ENCODE measurements around the gene CDKL1. TPM values are rescaled to one million over a fixed set of nuclear protein-coding genes. Genes with fewer than 3 reads are reported as not detected.

CDKL1 gene
- 1.4 and 7.3 TPM in 2 replicates for total RNA-seq

DNA sequence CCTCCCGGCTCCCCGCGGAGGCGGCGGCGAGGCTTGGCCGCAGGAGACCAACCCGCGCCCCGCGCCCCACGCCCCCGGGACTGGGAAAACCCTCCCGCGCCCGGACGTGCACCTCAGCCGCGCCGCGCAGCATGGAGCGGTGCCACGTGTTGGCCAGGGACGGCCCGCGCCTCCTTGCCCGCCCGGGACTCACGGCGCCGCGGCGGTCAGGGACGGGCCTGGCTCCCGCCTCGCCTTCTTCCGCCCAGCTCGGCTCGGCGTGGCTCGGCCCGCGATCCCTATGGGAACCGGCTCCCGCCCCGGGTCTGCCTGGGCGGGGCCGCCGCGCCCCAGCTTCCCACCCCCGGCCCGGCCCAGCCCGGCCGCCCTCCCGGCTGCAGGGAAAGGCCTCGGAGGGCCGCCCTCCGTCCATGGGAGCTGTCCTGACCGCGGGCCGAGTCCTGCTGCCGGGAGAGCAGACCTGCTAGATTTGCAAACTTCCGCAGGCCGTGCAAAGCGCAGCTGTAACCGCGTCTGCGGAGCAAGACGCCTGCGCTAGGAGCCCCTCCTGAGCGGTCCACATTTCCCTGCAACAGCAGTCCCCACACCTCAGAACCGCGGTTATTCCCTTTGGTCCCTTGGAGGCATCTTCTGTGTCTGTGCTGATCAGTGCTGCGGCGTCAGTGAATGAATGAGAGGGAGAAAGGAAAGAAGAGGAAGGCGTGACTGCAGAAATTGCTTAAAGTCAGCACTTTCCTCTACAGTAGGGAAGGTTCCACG lies at the start of gene CDKL1:
CDKL1 (minus strand) TSS at position 251 of the 759 bp plus-strand sequence. CDS start 1,013 bp downstream, outside the sequence.

DNA sequence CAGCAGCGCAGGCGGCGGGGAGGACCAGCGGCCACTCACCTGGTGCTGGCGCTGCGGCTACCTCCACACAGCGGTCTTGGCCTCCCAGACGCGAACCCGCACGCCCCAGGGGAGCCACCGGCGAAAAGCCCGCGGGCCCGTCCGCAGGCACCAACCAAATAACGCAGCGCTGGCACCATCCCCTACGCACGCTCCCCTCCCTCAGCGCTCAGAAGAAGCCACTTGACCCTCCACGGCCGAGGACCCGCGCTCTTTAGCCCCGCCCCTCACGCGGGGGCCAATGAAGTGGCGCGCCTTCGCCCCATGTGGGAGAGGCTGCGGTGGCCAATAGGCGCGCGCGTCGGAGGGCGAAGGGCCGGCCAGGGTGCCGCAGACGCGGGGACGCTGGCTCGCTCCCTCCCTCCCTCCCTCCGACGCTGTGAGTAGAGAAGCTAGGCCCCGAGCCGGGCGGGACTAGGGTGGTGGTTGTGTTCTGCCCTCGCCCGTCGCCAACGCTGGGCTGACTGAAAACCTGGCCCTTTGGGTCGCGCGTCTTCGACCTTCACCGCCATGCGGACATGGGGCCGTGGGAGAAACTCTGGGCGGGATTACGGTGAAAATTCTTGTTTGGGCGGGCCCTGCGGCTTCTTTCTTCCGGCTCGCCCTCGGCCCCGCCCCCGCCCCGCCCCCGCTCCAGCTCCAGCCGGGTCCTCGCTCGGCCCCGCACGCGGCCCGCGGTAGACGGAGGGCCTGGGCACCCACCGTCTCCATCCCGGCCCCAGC lies 84.5 kb downstream of the CDKL1 start, which contains the start of the genes DMAC2L and L2HGDH:
DMAC2L (plus strand) TSS at position 353 of the 762 bp plus-strand sequence. CDS start 9,164 bp downstream, outside the sequence.
L2HGDH (minus strand) TSS at position 258 of the 762 bp plus-strand sequence; CDS start at position 179, 79 bp downstream.

Other genes starting within 250 kb of the CDKL1 start
- 11.0 and 14.7 TPM in 2 replicates for gene SOS2, start 165.3 kb downstream of the CDKL1 start, total RNA-seq
- 3.7 and 5.8 TPM in 2 replicates for gene L2HGDH, start 84.7 kb downstream of the CDKL1 start, total RNA-seq
- gene DMAC2L, start 84.6 kb downstream of the CDKL1 start, total RNA-seq = 2.3 and 6.7 TPM in 2 replicates
- 48.9 and 65.2 TPM in 2 replicates for gene MAP4K5, start 135.7 kb upstream of the CDKL1 start, total RNA-seq
- 8.7 and 11.0 TPM in 2 replicates for gene ATL1, start 163.3 kb upstream of the CDKL1 start, total RNA-seq